Caco-2 (cell line): ENCODE results near the gene WDR1. TPM values are rescaled to one million over a fixed set of nuclear protein-coding genes. Genes with fewer than 3 reads are reported as not detected.

ENCODE experiments used
- BruUV-seq: library from RNA; stranded (reverse); fragments of 400-500 nt; replicated peaks from 2 replicates; lab custom pipeline; 2021; lab: Mats Ljungman, UMichigan
- CTCF ChIA-PET: fragments of 300-600 bp; sonication (Branson Sonifier 250); formaldehyde crosslinking; loops from one replicate; lab custom pipeline; 2022; ENCODE audit warnings: antibody characterized with exemption; lab: Charles Lee
- POLR2A ChIA-PET: fragments of 300-600 bp; sonication (Branson Sonifier 250); formaldehyde crosslinking; loops from one replicate; lab custom pipeline; 2022; ENCODE audit warnings: antibody characterized with exemption; lab: Charles Lee
- DNase-seq, 2 experiments: peaks; one replicate each; pipeline versions ENCODE4 v3.0.0 to v3.0.0-alpha.2; 2020 to 2022
- H3K27me3 ChIP-seq: replicated peaks from 2 replicates; pipeline ENCODE4 v1.6.0; 2011; ENCODE audit warnings: low read length; ENCODE audit not compliant: control insufficient read depth, insufficient read depth
- H3K36me3 ChIP-seq: 2 replicates; pipeline ENCODE4 v1.5.1; 2011; ENCODE audit warnings: low read length; ENCODE audit not compliant: control insufficient read depth, insufficient read depth
- H3K4me1 ChIP-seq: fragments of 250-450 bp; sonication (Bioruptor Pico); 2 replicates; pipeline ENCODE4 v1.5.1; 2020; ENCODE audit warnings: mild to moderate bottlenecking
- H3K4me3 ChIP-seq: 2 replicates; pipeline ENCODE4 v1.5.1; 2011; ENCODE audit warnings: low read depth, mild to moderate bottlenecking, control low read depth, low read length
- H3K9me3 ChIP-seq: fragments of 250-450 bp; sonication (Bioruptor Pico); 2 replicates; pipeline ENCODE4 v1.5.1; 2020; ENCODE audit warnings: mild to moderate bottlenecking, moderate library complexity
- H3K27ac Mint-ChIP-seq: one replicate; pipeline ENCODE4 v1.8.0; 2022; ENCODE audit warnings: mixed read lengths; ENCODE audit not compliant: unreplicated experiment
- H3K27me3 Mint-ChIP-seq: one replicate; pipeline ENCODE4 v1.8.0; 2022; ENCODE audit warnings: mixed read lengths; ENCODE audit not compliant: insufficient read depth, unreplicated experiment
- H3K36me3 Mint-ChIP-seq: one replicate; pipeline ENCODE4 v1.8.0; 2022; ENCODE audit warnings: mild to moderate bottlenecking, mixed read lengths; ENCODE audit not compliant: insufficient read depth, unreplicated experiment
- H3K4me1 Mint-ChIP-seq: one replicate; pipeline ENCODE4 v1.8.0; 2022; ENCODE audit warnings: low read depth, mixed read lengths; ENCODE audit not compliant: unreplicated experiment
- H3K4me3 Mint-ChIP-seq: one replicate; pipeline ENCODE4 v1.8.0; 2022; ENCODE audit warnings: mild to moderate bottlenecking, moderate library complexity, mixed read lengths; ENCODE audit not compliant: unreplicated experiment
- H3K9me3 Mint-ChIP-seq: one replicate; pipeline ENCODE4 v1.8.0; 2022; ENCODE audit warnings: mixed read lengths; ENCODE audit not compliant: unreplicated experiment
- CTCF ChIP-seq, 2 experiments: fragments of 200-600 bp in 1 of 2; IDR thresholded peaks; 1 replicate in 1 of 2; 2 replicates in 1 of 2; pipeline versions ENCODE4 v1.5.1 to v1.8.0; 2011 to 2022; ENCODE audit warnings: antibody characterized with exemption in 1 of 2, control low read depth in 1 of 2, inconsistent platforms in 1 of 2, low read depth in 1 of 2, low read length in 1 of 2, mild to moderate bottlenecking in 1 of 2, moderate library complexity in 1 of 2; ENCODE audit not compliant: insufficient read depth in 1 of 2, severe bottlenecking in 1 of 2, unreplicated experiment in 1 of 2
- intact Hi-C: fragments of 100-400 bp; cut with micrococcal nuclease; formaldehyde crosslinking; loops from one replicate; pipeline ENCODE4 v1.10.0; 2022; ENCODE audit not compliant: unreplicated experiment
- total RNA-seq: library from RNA; stranded (reverse); gene quantifications from 2 replicates; pipeline ENCODE4 v1.2.3, GENCODE V29; 2022

The WDR1 gene
- total RNA-seq, 1 experiment from 2014 or later: 250 TPM

GRCh38 chr4:10085386-10085785 is 31.2 kb downstream of the WDR1 start:
- POLR2A ChIA-PET: no interaction called here
- no peak for DNase-seq
- no peak for TF ChIP-seq CTCF (IDR thresholded peaks at IDR 0.05; ENCODE audit: insufficient read depth in 1 of 2, low read depth in 1 of 2, low read length in 1 of 2, severe bottlenecking in 1 of 2, unreplicated experiment in 1 of 2)
- CTCF ChIA-PET: no interaction called here
- BruUV-seq: no TSS peak
- no peak overlapping the region for H3K4me3 Mint-ChIP-seq
- H3K9me3 ChIP-seq: no peaks in the 10 kb centered on the region
- H3K27me3 ChIP-seq: no peaks in the 10 kb centered on the region
- peaks cover 6% of the 10 kb centered on the region; the same call in 1 of the 2 replicates for H3K4me1 ChIP-seq
- H3K9me3 Mint-ChIP-seq: no peaks in the 10 kb centered on the region
- no peak overlapping the region for H3K4me3 ChIP-seq
- H3K36me3 ChIP-seq: peaks cover 3% of the 10 kb centered on the region
- H3K27me3 Mint-ChIP-seq: no peaks in the 10 kb centered on the region
- intact Hi-C loops: no loop called here
- no peaks in the 10 kb centered on the region for H3K4me1 Mint-ChIP-seq
- peaks cover 80% of the 10 kb centered on the region for H3K36me3 Mint-ChIP-seq
- no peak overlapping the region for H3K27ac Mint-ChIP-seq

DNA sequence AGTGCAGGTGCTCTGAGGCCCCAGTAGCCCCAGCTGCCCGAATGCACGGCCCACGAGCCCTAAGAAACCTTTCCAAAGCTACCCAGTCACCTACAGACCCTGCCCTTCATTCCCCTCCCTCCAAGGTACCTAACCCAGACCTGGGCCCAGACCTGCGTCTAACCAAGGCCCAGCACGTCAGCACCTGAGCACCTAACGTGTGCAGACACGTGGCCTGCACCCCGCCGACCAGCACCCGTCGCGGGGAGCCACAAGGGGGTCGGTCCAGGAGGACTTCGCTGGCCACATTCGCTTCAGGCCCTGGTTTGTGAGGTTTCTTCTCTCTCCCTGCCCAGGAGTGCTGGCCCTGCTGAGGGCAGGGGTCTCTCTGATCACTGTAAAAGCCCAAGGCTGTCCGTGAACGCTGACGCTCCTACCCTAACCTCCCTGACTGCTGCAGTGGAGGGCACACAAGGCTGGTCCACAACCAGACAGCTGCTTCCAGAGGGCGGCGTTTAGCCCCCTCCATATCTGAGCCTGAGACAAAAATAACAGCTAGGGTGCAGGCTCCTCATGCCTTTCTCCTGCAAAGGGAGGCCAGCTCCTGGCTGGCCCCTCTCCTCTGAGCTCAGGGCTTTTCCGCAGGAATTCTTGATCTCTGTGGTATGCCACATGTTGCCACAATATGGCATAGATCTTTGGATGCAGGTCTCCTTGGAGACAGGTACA is 31.8 kb downstream of the WDR1 start:
- H3K4me1 Mint-ChIP-seq: no peaks in the 10 kb centered on the region
- Histone ChIP-seq H3K4me3 (no peak overlapping the region), H3K9me3 (no peaks in the 10 kb centered on the region), H3K27me3 (no peaks in the 10 kb centered on the region), H3K36me3 (peaks cover 3% of the 10 kb centered on the region), H3K4me1 (peaks cover 6% of the 10 kb centered on the region; the same call in 1 of the 2 replicates)
- no TSS peak for BruUV-seq
- TF ChIP-seq CTCF (IDR thresholded peaks at IDR 0.05; ENCODE audit: insufficient read depth in 1 of 2, low read depth in 1 of 2, low read length in 1 of 2, severe bottlenecking in 1 of 2, unreplicated experiment in 1 of 2): no peak
- POLR2A ChIA-PET: no interaction called here
- no peak for DNase-seq
- H3K4me3 Mint-ChIP-seq: no peak overlapping the region
- H3K27me3 Mint-ChIP-seq: no peaks in the 10 kb centered on the region
- no peaks in the 10 kb centered on the region for H3K9me3 Mint-ChIP-seq
- H3K36me3 Mint-ChIP-seq: peaks cover 82% of the 10 kb centered on the region
- CTCF ChIA-PET: no interaction called here
- H3K27ac Mint-ChIP-seq: no peak overlapping the region
- intact Hi-C loops: no loop called here

DNA sequence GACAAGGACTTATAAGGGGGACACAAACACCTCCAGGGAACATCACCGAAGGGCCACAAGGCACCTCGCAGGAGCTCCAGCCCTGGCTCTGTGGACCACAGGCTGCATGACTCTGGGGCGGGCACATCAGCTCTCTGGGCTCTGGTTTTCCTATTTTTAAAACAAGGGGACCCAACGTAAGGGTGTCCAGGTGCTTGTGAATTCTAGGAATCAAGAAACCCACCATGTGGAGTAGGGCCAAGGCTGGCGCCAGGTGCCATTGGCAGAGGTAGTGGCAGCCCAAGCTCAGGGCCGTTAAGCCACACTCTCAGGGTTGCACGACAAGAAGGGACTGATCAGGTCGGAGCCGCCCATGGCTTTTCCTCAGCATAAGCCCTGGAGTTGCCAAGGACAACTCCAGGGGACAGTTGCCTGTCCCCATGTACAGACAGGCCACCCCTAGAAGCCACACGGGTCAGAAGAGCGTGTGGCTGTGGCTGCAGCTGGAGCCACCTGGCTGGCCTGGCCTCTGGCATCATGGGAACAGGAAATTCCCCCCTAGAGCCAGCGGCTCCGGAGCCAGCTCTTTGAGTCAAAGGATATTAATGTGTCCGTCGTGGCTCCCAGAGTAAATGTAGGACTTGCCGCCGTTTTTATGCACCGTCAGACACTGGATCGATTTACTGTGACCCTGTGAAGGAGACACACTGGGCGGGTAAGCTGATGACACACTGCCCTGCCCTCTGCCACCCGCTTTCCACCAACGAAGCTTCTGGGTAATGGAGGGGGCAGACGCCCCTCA is 32.5 kb downstream of the WDR1 start:
- no peak overlapping the region for H3K27ac Mint-ChIP-seq

More for the DNA sequence above, 32.5 kb downstream of the WDR1 start:
- no peaks in the 10 kb centered on the region for H3K4me1 Mint-ChIP-seq
- no TSS peak for BruUV-seq
- no peak for TF ChIP-seq CTCF (IDR thresholded peaks at IDR 0.05; ENCODE audit: insufficient read depth in 1 of 2, low read depth in 1 of 2, low read length in 1 of 2, severe bottlenecking in 1 of 2, unreplicated experiment in 1 of 2)
- H3K36me3 ChIP-seq: peaks cover 5% of the 10 kb centered on the region
- H3K4me3 ChIP-seq: no peak overlapping the region
- H3K27me3 Mint-ChIP-seq: no peaks in the 10 kb centered on the region
- H3K4me1 ChIP-seq: no peaks in the 10 kb centered on the region
- peak in 1 of 2 experiments; percentile 12 for DNase-seq
- CTCF ChIA-PET: no interaction called here
- no peaks in the 10 kb centered on the region for H3K27me3 ChIP-seq
- H3K9me3 ChIP-seq: no peaks in the 10 kb centered on the region
- POLR2A ChIA-PET: no interaction called here
- peaks cover 86% of the 10 kb centered on the region for H3K36me3 Mint-ChIP-seq
- intact Hi-C loops: no loop called here
- H3K9me3 Mint-ChIP-seq: no peaks in the 10 kb centered on the region
- no peak overlapping the region for H3K4me3 Mint-ChIP-seq
